SK-N-SH (cell line): ENCODE data around the gene ELP1. TPM values are rescaled to one million over a fixed set of nuclear protein-coding genes. Genes with fewer than 3 reads are reported as not detected.

Experiments
- CTCF ChIA-PET: fragments of 300-600, 350-600 bp; formaldehyde crosslinking; extraction: SDS; loops from one replicate; lab custom pipeline; 2021; lab: Yijun Ruan, JAX
- POLR2A ChIA-PET: fragments of 350-600 bp; sonication (Branson Sonifier 250); formaldehyde crosslinking; extraction: SDS; loops from one replicate; lab custom pipeline; 2020; ENCODE audit warnings: antibody characterized with exemption, inconsistent platforms; lab: Yijun Ruan, JAX
- DNase-seq: peaks from one replicate; pipeline ENCODE4 v3.0.0; 2012
- H2AFZ ChIP-seq: fragments of 200-600 bp; sonication (generic); 2 replicates; pipeline ENCODE4 v1.8.1; 2016; ENCODE audit warnings: antibody characterized with exemption, mild to moderate bottlenecking, low read depth
- H3F3A ChIP-seq: fragments of 200-600 bp; sonication (generic); replicated peaks from 2 replicates; pipeline ENCODE3; 2016; ENCODE audit warnings: antibody characterized with exemption, mild to moderate bottlenecking; ENCODE audit not compliant: insufficient read depth
- H3K27ac ChIP-seq, 2 experiments: fragments of 200-500 bp in 1 of 2; fragments of 200-600 bp in 1 of 2; sonication (Bioruptor generic) in 1 of 2; sonication (generic), shearing (Covaris generic) in 1 of 2; 2 replicates each; pipeline versions ENCODE4 v1.5.1 to v1.6.1; 2014 to 2016; ENCODE audit warnings: low read depth in 2 of 2, inconsistent platforms in 1 of 2, low read length in 1 of 2, mild to moderate bottlenecking in 1 of 2, mixed read lengths in 1 of 2
- H3K27me3 ChIP-seq: fragments of 200-600 bp; sonication (generic), shearing (Covaris generic); 2 replicates; pipeline ENCODE4 v1.6.1; 2016; ENCODE audit warnings: mixed run types; ENCODE audit not compliant: insufficient read depth
- H3K36me3 ChIP-seq, 2 experiments: fragments of 200-500 bp in 1 of 2; fragments of 200-600 bp in 1 of 2; sonication (Bioruptor generic) in 1 of 2; sonication (generic) in 1 of 2; replicated peaks in 1 of 2; 2 replicates each; pipeline versions ENCODE3 to v1.5.1; 2014 to 2016; ENCODE audit warnings: low read length in 1 of 2, mild to moderate bottlenecking in 1 of 2; ENCODE audit not compliant: insufficient read depth in 2 of 2, control insufficient read depth in 1 of 2
- H3K4me1 ChIP-seq, 2 experiments: fragments of 200-500 bp in 1 of 2; fragments of 200-600 bp in 1 of 2; sonication (Bioruptor generic) in 1 of 2; sonication (generic), shearing (Covaris generic) in 1 of 2; 2 replicates each; pipeline versions ENCODE4 v1.5.1 to v1.6.1; 2014 to 2016; ENCODE audit warnings: low read depth in 1 of 2, low read length in 1 of 2, mixed run types in 1 of 2; ENCODE audit not compliant: insufficient read depth in 2 of 2, control insufficient read depth in 1 of 2
- H3K4me2 ChIP-seq: fragments of 200-600 bp; sonication (generic), shearing (Covaris generic); 2 replicates; pipeline ENCODE4 v1.6.1; 2017; ENCODE audit warnings: mixed run types
- H3K4me3 ChIP-seq, 2 experiments: fragments of 200-500 bp in 1 of 2; fragments of 200-600 bp in 1 of 2; sonication (Bioruptor generic) in 1 of 2; sonication (generic), shearing (Covaris generic) in 1 of 2; 2 replicates each; pipeline versions ENCODE4 v1.5.1 to v1.8.1; 2014 to 2016; ENCODE audit warnings: low read depth in 2 of 2, inconsistent platforms in 1 of 2, low read length in 1 of 2, mild to moderate bottlenecking in 1 of 2, mixed read lengths in 1 of 2, moderate library complexity in 1 of 2
- H3K79me2 ChIP-seq: fragments of 200-600 bp; sonication (generic); 2 replicates; pipeline ENCODE4 v1.8.1; 2017; ENCODE audit warnings: mild to moderate bottlenecking; ENCODE audit not compliant: insufficient read depth
- H3K9ac ChIP-seq: fragments of 200-600 bp; sonication (generic); 2 replicates; pipeline ENCODE4 v1.6.1; 2017; ENCODE audit warnings: mixed run types
- H3K9me2 ChIP-seq: fragments of 200-600 bp; sonication (generic); 2 replicates; pipeline ENCODE4 v1.6.1; 2017; ENCODE audit warnings: mixed run types
- H3K9me3 ChIP-seq: fragments of 200-600 bp; sonication (generic); 2 replicates; pipeline ENCODE4 v1.6.1; 2017; ENCODE audit warnings: mixed run types, mild to moderate bottlenecking, moderate library complexity
- H4K20me1 ChIP-seq: fragments of 200-600 bp; sonication (generic); 2 replicates; pipeline ENCODE4 v1.6.1; 2017; ENCODE audit warnings: mild to moderate bottlenecking, mixed run types; ENCODE audit not compliant: insufficient read depth
- ELF1 ChIP-seq: IDR thresholded peaks from 2 replicates; pipeline ENCODE4 v1.4.0; 2012
- EZH2phosphoT487 ChIP-seq: fragments of 200-600 bp; sonication (generic); IDR thresholded peaks from 2 replicates; pipeline ENCODE4 v1.6.1; 2017; ENCODE audit warnings: low read depth, mixed run types, mild to moderate bottlenecking, antibody characterized with exemption, moderate library complexity, borderline replicate concordance
- FOXJ3 ChIP-seq: sonication (generic); formaldehyde crosslinking; IDR thresholded peaks from 2 replicates; pipeline ENCODE4 v1.5.1; 2020; ENCODE audit warnings: mild to moderate bottlenecking, missing genetic modification reagents
- GABPA ChIP-seq: IDR thresholded peaks from 2 replicates; pipeline ENCODE4 v1.4.0; 2012; ENCODE audit warnings: low read depth, mild to moderate bottlenecking
- MAX ChIP-seq: IDR thresholded peaks from 2 replicates; pipeline ENCODE4 v1.4.0; 2012; ENCODE audit warnings: low read depth
- NFIC ChIP-seq: IDR thresholded peaks from 2 replicates; pipeline ENCODE4 v1.4.0; 2012; ENCODE audit warnings: borderline replicate concordance
- PBX3 ChIP-seq: IDR thresholded peaks from 2 replicates; pipeline ENCODE4; 2012
- POLR2AphosphoS5 ChIP-seq: IDR thresholded peaks from 2 replicates; pipeline ENCODE4 v1.6.1; 2012; ENCODE audit warnings: low read depth, low read length
- RAD21 ChIP-seq: IDR thresholded peaks from 2 replicates; pipeline ENCODE4 v1.6.1; 2012; ENCODE audit warnings: mild to moderate bottlenecking, low read length
- REST ChIP-seq: IDR thresholded peaks from 2 replicates; pipeline ENCODE4 v1.6.1; 2012; ENCODE audit warnings: mild to moderate bottlenecking, low read depth, low read length, moderate library complexity
- RFX5 ChIP-seq: IDR thresholded peaks from 2 replicates; pipeline ENCODE4 v1.6.1; 2012; ENCODE audit warnings: mild to moderate bottlenecking, improper control_type of control experiment, low read length
- RXRA ChIP-seq: IDR thresholded peaks from 2 replicates; pipeline ENCODE4 v1.4.0; 2012; ENCODE audit warnings: low read depth, mild to moderate bottlenecking, borderline replicate concordance
- SIN3A ChIP-seq: IDR thresholded peaks from 2 replicates; pipeline ENCODE4 v1.6.1; 2012; ENCODE audit warnings: low read depth, mild to moderate bottlenecking, low read length, moderate library complexity, borderline replicate concordance
- SMC3 ChIP-seq: IDR thresholded peaks from 2 replicates; pipeline ENCODE4 v1.6.1; 2012; ENCODE audit warnings: low read depth, low read length, improper control_type of control experiment
- TAF1 ChIP-seq: IDR thresholded peaks from 2 replicates; pipeline ENCODE4 v1.6.1; 2012; ENCODE audit warnings: low read depth, mild to moderate bottlenecking, low read length, moderate library complexity, borderline replicate concordance
- USF2 ChIP-seq: fragments of 150-350 bp; IDR thresholded peaks from 2 replicates; pipeline ENCODE4 v1.6.1; 2017; ENCODE audit warnings: antibody characterized with exemption, low read length, low read depth, borderline replicate concordance
- ZBTB33 ChIP-seq: IDR thresholded peaks from 2 replicates; pipeline ENCODE4 v1.4.0; 2012; ENCODE audit warnings: low read depth, borderline replicate concordance
- WGBS: methylation state at CpG from one replicate; pipeline ENCODE4 v1.1.6; 2017; ENCODE audit warnings: low lambda C conversion rate; 5-methylcytosine and 5-hydroxymethylcytosine counted together
- polyA plus RNA-seq, 3 experiments: library from polyadenylated mRNA; depleted of rRNA; stranded (reverse); fragments of >200 nt; gene quantifications; 2 replicates each; pipeline ENCODE4 v1.2.3, GENCODE V29; 2012

ELP1 gene
- polyA plus RNA-seq, 1 of the 3 experiments (the other 2 are of a cell fraction), result 19.1 TPM

GRCh38 chr9:108883085-108883484, 50.8 kb downstream of the ELP1 start (continued):
- no peak for TF ChIP-seq REST

GRCh38 chr9:108882052-108882888, 51.7 kb downstream of the ELP1 start:
- Histone ChIP-seq H3K27ac (no peak overlapping the region), H3K27me3 (no peaks in the 10 kb centered on the region), H3K79me2 (no peaks in the 10 kb centered on the region), H3K36me3 (peaks cover 68 to 69% of the 10 kb centered on the region in 2 experiments), H3K4me1 (no peaks in the 10 kb centered on the region), H2AFZ (no peak overlapping the region), H3K9me3 (no peaks in the 10 kb centered on the region), H4K20me1 (no peaks in the 10 kb centered on the region), H3K4me2 (no peak overlapping the region), H3K4me3 (no peak overlapping the region), H3K9me2 (no peaks in the 10 kb centered on the region), H3K9ac (no peak overlapping the region), H3F3A (no peaks in the 10 kb centered on the region)
- no peak for DNase-seq
- 96% methylated on average over 6 of the region's 6 CpGs for WGBS
- no peak for TF ChIP-seq SIN3A
- TF ChIP-seq ELF1, result no peak
- no peak for TF ChIP-seq TAF1
- TF ChIP-seq GABPA, result no peak
- no peak for TF ChIP-seq ZBTB33
- TF ChIP-seq SMC3, result no peak
- TF ChIP-seq EZH2phosphoT487, result no peak
- TF ChIP-seq USF2, result no peak
- TF ChIP-seq POLR2AphosphoS5, result no peak
- no peak for TF ChIP-seq NFIC
- TF ChIP-seq RAD21, result no peak
- no peak for TF ChIP-seq REST
- TF ChIP-seq MAX, result no peak
- TF ChIP-seq RFX5, result no peak
- no peak for TF ChIP-seq PBX3
- TF ChIP-seq RXRA, result no peak
- TF ChIP-seq FOXJ3, result no peak
- ChIA-PET CTCF (no interaction called here), POLR2A (no interaction called here)
